Rectal smooth muscle tissue (tissue), 1 donor: ENCODE data around the gene ARHGAP26.

Source experiments
- H3K27ac ChIP-seq: one replicate; pipeline ENCODE4 v1.7.0; 2013; ENCODE audit warnings: low read depth, low read length, inconsistent platforms
- H3K27me3 ChIP-seq: one replicate; pipeline ENCODE4 v1.7.0; 2013; ENCODE audit warnings: low read length; ENCODE audit not compliant: control insufficient read depth, insufficient read depth
- H3K36me3 ChIP-seq: one replicate; pipeline ENCODE4 v1.7.0; 2013; ENCODE audit warnings: low read length; ENCODE audit not compliant: control insufficient read depth, insufficient read depth
- H3K4me1 ChIP-seq: one replicate; pipeline ENCODE4 v1.7.0; 2013; ENCODE audit warnings: low read length; ENCODE audit not compliant: control insufficient read depth, insufficient read depth
- H3K4me3 ChIP-seq: one replicate; pipeline ENCODE4 v1.7.0; 2013; ENCODE audit warnings: low read length
- H3K9ac ChIP-seq: one replicate; pipeline ENCODE4 v1.7.0; 2013; ENCODE audit warnings: low read length

ARHGAP26 gene

GRCh38 chr5:142758062-142758795 lies 11.9 kb upstream of the ARHGAP26 start:
- H3K4me3 ChIP-seq: no peak overlapping the region
- H3K27ac ChIP-seq: no peak overlapping the region
- H3K36me3 ChIP-seq: no peaks in the 10 kb centered on the region
- peaks cover 5% of the 10 kb centered on the region for H3K4me1 ChIP-seq
- no peak overlapping the region for H3K9ac ChIP-seq
- H3K27me3 ChIP-seq: no peaks in the 10 kb centered on the region

DNA sequence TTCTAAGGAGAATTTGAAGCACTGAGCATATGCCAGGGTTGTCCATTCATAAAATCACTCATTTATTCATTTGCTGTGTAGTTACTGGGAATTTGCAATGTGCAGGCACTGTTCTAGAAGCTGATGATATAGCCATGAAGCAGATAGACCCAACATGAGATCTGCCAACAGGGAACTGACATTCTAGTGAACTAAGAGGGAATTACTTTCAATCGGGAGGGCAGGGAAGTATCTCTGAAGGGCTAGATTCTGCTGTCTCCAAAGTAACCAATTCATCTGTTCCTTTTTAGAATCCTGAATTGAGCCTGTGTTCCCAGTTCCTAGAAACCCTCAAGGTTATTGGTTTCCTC lies 11.4 kb upstream of the ARHGAP26 start:
- H3K27me3 ChIP-seq: no peaks in the 10 kb centered on the region
- H3K27ac ChIP-seq: no peak overlapping the region
- H3K9ac ChIP-seq: no peak overlapping the region
- H3K4me1 ChIP-seq: no peaks in the 10 kb centered on the region
- no peak overlapping the region for H3K4me3 ChIP-seq
- H3K36me3 ChIP-seq: no peaks in the 10 kb centered on the region

DNA sequence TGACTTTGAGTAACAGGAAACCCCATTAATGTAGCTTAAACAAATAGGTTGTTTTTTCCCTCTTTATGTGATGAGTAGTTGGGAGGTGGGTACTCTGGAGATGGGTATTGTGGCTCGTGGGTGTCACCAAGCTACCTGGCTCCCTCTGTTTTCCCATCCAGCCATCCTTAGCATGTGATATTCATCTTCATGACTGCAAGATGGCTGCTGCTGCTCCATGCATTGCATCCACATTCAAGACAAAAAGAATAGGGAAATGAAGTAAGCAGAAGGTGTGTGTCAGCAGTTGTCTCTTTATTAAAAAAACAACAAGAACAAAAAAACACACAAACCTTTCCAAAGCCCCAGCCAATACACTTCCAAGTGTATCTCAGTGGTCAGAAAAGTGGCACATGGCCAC lies 6.5 kb upstream of the ARHGAP26 start:
- Histone ChIP-seq H3K4me1 (no peaks in the 10 kb centered on the region), H3K36me3 (no peaks in the 10 kb centered on the region), H3K4me3 (no peak overlapping the region), H3K9ac (no peak overlapping the region), H3K27ac (no peak overlapping the region), H3K27me3 (no peaks in the 10 kb centered on the region)

GRCh38 chr5:142767178-142767577 lies 3.0 kb upstream of the ARHGAP26 start:
- Histone ChIP-seq H3K9ac (no peak overlapping the region), H3K4me1 (peaks cover 9% of the 10 kb centered on the region)

GRCh38 chr5:142767911-142768310 lies 2.3 kb upstream of the ARHGAP26 start:
- Histone ChIP-seq H3K4me1 (peaks cover 10% of the 10 kb centered on the region), H3K36me3 (no peaks in the 10 kb centered on the region), H3K27me3 (no peaks in the 10 kb centered on the region), H3K9ac (no peak overlapping the region), H3K27ac (no peak overlapping the region), H3K4me3 (no peak overlapping the region)

More at GRCh38 chr5:142767178-142767577, 3.0 kb upstream of the ARHGAP26 start:
- H3K27ac ChIP-seq: no peak overlapping the region
- H3K4me3 ChIP-seq: no peak overlapping the region
- no peaks in the 10 kb centered on the region for H3K36me3 ChIP-seq
- H3K27me3 ChIP-seq: no peaks in the 10 kb centered on the region

DNA sequence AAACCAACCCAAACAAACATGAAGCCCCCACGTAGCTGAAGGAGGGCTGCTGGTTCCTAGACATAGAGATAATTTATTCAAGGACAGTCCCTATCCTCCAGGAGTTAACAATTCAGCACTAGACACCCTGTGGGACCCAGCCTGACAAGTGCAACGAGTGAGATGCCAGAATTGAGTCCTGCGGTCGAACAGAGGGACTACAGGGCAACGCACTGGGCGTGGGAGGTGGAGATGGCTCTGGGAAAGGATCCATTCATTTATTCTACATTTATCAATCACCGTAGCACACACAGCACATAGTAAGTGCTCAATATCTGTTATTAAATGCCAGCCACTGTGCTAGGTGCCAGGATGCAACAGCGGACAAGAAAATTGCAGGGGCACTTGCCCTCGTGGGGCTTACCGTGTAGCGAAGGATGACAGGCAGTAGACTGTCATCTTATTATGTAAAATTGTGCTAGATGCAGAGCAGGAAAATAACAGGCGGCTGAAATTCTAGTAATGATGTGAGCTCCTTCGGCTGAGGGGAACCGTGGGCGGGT lies 855 bp upstream of the ARHGAP26 start:
- peak overlapping the region; percentile 97 for H3K4me3 ChIP-seq
- H3K27ac ChIP-seq: peak overlapping the region; percentile 80
- H3K4me1 ChIP-seq: peaks cover 10% of the 10 kb centered on the region
- no peaks in the 10 kb centered on the region for H3K36me3 ChIP-seq
- H3K9ac ChIP-seq: peak overlapping the region; percentile 73
- no peaks in the 10 kb centered on the region for H3K27me3 ChIP-seq

DNA sequence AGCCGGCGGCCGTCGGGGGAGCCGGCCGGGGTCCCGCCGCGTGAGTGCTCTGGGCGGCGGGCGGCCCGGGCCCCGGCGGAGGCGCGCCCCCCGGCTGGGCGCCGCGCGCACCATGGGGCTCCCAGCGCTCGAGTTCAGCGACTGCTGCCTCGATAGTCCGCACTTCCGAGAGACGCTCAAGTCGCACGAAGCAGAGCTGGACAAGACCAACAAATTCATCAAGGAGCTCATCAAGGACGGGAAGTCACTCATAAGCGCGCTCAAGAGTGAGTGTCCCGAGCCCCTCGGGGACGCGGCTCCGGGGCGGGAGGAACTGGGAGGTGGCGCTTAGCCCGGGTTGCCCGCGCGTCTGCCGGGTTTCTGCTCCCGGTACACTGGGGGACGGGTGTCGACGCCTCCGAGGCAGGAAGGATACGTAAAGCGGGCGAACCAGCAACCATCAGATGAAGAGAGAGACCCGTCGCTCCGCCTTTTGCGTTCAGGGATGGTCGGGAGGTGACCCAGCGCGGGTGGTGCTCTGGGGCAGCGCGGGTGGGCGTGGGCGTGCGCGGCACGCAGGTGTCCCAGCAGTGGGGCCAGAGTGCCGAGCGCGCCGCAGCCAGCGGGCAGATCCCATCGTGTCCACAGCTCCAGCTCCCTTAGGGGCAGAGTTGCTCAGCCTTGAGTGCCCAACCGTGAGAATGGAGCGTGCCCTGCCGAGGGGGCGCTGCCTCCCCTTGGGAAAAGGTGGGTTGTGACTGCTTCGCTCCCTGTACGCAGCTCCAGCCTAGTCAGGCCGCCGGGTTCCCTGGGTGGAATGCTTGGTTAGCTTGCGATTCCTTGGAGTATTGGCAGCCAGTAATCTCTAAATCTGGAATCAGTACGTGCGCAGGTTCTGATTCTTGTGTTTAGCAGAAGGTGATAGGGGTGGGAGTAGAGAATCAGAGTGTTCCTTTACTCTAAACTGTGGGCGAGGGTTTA lies 753 bp downstream of the ARHGAP26 start:
- Histone ChIP-seq H3K4me1 (peaks cover 10% of the 10 kb centered on the region), H3K4me3 (peak overlapping the region; percentile 97), H3K27me3 (no peaks in the 10 kb centered on the region), H3K36me3 (no peaks in the 10 kb centered on the region), H3K27ac (peak overlapping the region; percentile 86), H3K9ac (peak overlapping the region; percentile 85)

DNA sequence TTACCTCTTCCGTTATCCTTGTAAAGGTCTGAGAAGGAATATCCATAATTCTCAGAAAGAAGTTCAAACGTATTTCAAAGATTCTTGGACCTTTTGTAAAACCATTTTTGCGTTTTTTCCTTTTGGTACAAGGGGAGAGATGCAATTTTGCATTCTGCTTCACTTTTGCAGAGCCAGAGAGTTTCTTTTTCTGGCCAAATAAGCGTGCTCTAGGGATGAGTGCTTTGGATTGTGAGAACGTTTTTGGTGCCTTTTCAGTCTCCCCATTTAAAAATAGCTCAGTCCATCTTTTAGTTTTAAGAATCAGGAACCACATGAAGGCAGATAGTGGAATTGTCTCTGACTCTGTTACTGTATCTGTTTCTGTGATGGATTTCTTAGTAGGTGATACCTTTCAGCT lies 1.5 kb downstream of the ARHGAP26 start:
- Histone ChIP-seq H3K4me1 (peaks cover 10% of the 10 kb centered on the region), H3K27me3 (no peaks in the 10 kb centered on the region), H3K36me3 (no peaks in the 10 kb centered on the region), H3K27ac (no peak overlapping the region), H3K9ac (no peak overlapping the region), H3K4me3 (peak overlapping the region; percentile 97)

DNA sequence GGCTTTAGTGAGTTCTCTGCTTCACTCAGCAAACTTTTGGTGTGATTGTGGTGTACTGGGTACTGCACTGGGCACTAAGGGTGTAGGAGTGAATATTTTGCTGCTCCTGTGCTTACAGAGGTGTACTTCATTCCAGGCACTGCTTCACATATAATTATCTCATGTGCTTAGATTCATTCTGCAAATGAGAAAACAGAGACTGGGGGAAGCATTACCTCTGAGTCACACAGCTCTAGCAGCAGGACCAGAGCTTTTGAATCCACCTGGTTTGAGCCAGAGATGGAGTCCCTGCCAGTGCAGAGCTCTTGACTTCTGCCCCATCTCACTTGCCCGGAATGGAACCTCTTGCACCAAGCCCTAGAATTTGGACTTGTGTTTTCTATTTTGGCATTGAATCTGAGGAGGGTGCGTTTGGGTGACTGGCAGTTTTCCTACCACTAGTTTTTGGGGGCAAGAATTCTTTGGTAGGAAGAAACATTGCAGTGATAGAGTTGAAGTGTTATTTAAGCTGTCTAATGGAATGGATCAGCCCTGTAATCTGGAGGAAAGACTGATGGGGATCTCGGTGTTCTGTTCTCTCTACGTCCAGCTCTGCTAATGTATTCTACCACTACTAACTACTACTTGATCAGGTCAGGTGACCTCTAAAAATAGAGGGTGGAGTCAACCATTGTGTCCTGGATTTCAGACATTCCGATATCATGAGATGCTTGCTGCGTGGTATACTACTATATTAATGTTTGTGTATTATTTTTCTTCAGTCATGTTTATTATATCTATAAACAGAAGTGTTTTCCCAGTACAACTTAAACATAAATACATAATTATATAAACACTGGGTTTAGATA lies 2.5 kb downstream of the ARHGAP26 start:
- peak overlapping the region; percentile 97 for H3K4me3 ChIP-seq
- H3K4me1 ChIP-seq: peaks cover 10% of the 10 kb centered on the region
- no peak overlapping the region for H3K9ac ChIP-seq
- no peaks in the 10 kb centered on the region for H3K36me3 ChIP-seq
- no peak overlapping the region for H3K27ac ChIP-seq
- H3K27me3 ChIP-seq: no peaks in the 10 kb centered on the region

DNA sequence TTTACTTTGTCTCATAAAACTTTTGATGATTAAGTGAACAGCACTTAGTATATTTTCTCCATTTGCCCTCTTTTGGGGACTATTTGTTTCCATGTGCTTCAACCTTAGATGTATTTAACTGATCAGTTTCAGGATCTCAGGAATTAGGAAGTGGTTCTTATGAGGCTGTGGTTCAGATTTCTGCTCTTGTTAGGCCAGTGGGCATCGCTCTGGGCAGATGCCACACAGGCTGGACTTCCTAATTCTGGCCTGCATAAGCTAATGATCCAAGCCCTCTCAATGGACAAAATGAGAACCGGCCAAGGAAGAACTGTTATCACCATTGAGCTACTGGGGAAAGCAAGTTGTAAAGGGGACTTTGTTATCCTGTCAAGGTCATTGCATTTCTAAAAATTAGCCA lies 6.9 kb downstream of the ARHGAP26 start:
- no peak overlapping the region for H3K9ac ChIP-seq
- H3K27me3 ChIP-seq: no peaks in the 10 kb centered on the region
- H3K4me3 ChIP-seq: no peak overlapping the region
- peaks cover 18% of the 10 kb centered on the region for H3K4me1 ChIP-seq
- no peaks in the 10 kb centered on the region for H3K36me3 ChIP-seq
- no peak overlapping the region for H3K27ac ChIP-seq

DNA sequence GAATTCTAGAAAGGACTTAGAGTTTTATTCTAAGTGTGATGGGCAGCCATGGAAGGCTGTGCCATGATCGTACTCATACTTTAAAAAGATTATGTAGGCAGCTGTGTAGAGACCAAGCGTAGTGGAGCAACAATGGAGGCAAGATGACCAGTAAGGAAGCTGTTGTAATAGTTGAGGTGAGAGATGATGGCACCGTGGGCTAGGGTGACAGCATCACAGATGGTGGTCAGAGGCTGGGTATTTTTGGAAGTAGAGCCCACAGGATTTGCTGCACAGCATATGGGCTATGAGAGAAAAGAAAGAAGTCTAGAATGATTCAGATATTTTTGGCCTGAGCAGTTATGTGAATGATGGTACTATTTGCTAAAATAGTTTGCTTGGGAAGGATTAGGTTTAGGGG lies 7.7 kb downstream of the ARHGAP26 start:
- Histone ChIP-seq H3K27ac (no peak overlapping the region), H3K27me3 (no peaks in the 10 kb centered on the region), H3K4me1 (peaks cover 16% of the 10 kb centered on the region), H3K36me3 (no peaks in the 10 kb centered on the region), H3K4me3 (no peak overlapping the region), H3K9ac (no peak overlapping the region)
